Panc1 (cell line): Measurements from ENCODE around the gene C4orf33.
A peak's percentile ranks its signal among the peaks of the same experiment; 100 is the strongest.

Experiments used
- POLR2AphosphoS5 ChIP-seq: IDR thresholded peaks from 2 replicates; pipeline ENCODE4 v1.6.1; 2012; ENCODE audit warnings: mild to moderate bottlenecking, low read depth, low read length, moderate library complexity
- REST ChIP-seq, 2 experiments: IDR thresholded peaks; 2 replicates each; pipeline ENCODE4 v1.6.1; 2011 to 2012; ENCODE audit warnings: low read depth in 2 of 2, control low read depth in 1 of 2, low read length in 1 of 2, mild to moderate bottlenecking in 1 of 2, moderate library complexity in 1 of 2; ENCODE audit not compliant: insufficient read depth in 1 of 2
- TF ChIP-seq, protein P1 (sequence below): fragments of 450-650 bp; IDR thresholded peaks from 2 replicates; pipeline ENCODE4 v1.5.1; 2017; ENCODE audit warnings: mild to moderate bottlenecking

- TF ChIP-seq REST (IDR thresholded peaks at IDR 0.05; ENCODE audit: insufficient read depth in 1 of 2, low read depth in 2 of 2, low read length in 1 of 2) (no peak), POLR2AphosphoS5 (peak; percentile 71)
- TF ChIP-seq, protein P1, sequence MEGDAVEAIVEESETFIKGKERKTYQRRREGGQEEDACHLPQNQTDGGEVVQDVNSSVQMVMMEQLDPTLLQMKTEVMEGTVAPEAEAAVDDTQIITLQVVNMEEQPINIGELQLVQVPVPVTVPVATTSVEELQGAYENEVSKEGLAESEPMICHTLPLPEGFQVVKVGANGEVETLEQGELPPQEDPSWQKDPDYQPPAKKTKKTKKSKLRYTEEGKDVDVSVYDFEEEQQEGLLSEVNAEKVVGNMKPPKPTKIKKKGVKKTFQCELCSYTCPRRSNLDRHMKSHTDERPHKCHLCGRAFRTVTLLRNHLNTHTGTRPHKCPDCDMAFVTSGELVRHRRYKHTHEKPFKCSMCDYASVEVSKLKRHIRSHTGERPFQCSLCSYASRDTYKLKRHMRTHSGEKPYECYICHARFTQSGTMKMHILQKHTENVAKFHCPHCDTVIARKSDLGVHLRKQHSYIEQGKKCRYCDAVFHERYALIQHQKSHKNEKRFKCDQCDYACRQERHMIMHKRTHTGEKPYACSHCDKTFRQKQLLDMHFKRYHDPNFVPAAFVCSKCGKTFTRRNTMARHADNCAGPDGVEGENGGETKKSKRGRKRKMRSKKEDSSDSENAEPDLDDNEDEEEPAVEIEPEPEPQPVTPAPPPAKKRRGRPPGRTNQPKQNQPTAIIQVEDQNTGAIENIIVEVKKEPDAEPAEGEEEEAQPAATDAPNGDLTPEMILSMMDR = no peak
Observed at GRCh38 chr4:129093191-129093920, 2.6 kb upstream of the C4orf33 start, which contains the start of gene SCLT1.
